ENCODE data around the gene CLEC17A.

DNA sequence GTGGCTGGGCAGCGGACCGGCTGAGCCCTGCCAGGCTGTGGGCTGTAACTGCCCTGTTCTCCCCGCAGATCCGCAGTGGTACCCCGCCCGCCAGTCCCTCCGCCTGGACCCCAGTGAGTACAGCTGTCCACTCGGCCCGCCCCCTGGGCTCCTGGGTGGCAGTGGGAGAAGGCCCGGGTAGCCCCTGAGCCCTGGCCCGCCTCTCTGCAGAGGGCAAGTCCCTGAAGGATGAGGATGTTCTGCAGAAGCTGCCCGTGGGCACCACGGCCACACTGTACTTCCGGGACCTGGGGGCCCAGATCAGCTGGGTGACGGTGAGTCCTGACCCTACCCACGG lies 19.3 kb upstream of the CLEC17A start:
- TF ChIP-seq CTCF (IDR thresholded peaks at IDR 0.05) (no peak), EZH2 (IDR thresholded peaks at IDR 0.05; ENCODE audit: borderline replicate concordance, insufficient read depth, low read depth, low read length, poor library complexity, severe bottlenecking) (no peak)

Data from B cell (primary cell).